WTC11 (cell line): ENCODE measurements around the gene STBD1. TPM values are rescaled to one million over a fixed set of nuclear protein-coding genes. Genes with fewer than 3 reads are reported as not detected.

Experiments used
- EMX1 ChIP-seq: fragments of 250-450 bp; sonication (Bioruptor Pico); IDR thresholded peaks from 2 replicates; pipeline ENCODE4 v1.8.0; 2021; ENCODE audit warnings: mild to moderate bottlenecking
- ETV6 ChIP-seq: sonication (generic); formaldehyde crosslinking; IDR thresholded peaks from 2 replicates; pipeline ENCODE4 v1.8.1; 2022; ENCODE audit warnings: mild to moderate bottlenecking, missing genetic modification reagents
- MLX ChIP-seq: sonication (generic); formaldehyde crosslinking; IDR thresholded peaks from 2 replicates; pipeline ENCODE4 v1.8.1; 2023; ENCODE audit warnings: mild to moderate bottlenecking, missing genetic modification reagents, moderate library complexity
- PRRX2 ChIP-seq: fragments of 250-450 bp; sonication (Bioruptor Pico); IDR thresholded peaks from 2 replicates; pipeline ENCODE4 v1.8.0; 2021; ENCODE audit warnings: mild to moderate bottlenecking
- RELA ChIP-seq: sonication (generic); formaldehyde crosslinking; IDR thresholded peaks from 2 replicates; pipeline ENCODE4 v1.8.1; 2022; ENCODE audit warnings: missing genetic modification reagents, mild to moderate bottlenecking, borderline replicate concordance
- RORB ChIP-seq: fragments of 250-450 bp; sonication (Bioruptor Pico); IDR thresholded peaks from 2 replicates; pipeline ENCODE4 v1.9.0; 2021; ENCODE audit warnings: mild to moderate bottlenecking
- TP53 ChIP-seq: sonication (generic); formaldehyde crosslinking; IDR thresholded peaks from 2 replicates; pipeline ENCODE4 v1.8.1; 2023; ENCODE audit warnings: mild to moderate bottlenecking, missing genetic modification reagents
- ZNF219 ChIP-seq: sonication (generic); formaldehyde crosslinking; IDR thresholded peaks from 2 replicates; pipeline ENCODE4 v1.8.0; 2023; ENCODE audit warnings: missing genetic modification reagents, mild to moderate bottlenecking, borderline replicate concordance
- ZNF425 ChIP-seq: fragments of 250-450 bp; sonication (Bioruptor Pico); conservative IDR thresholded peaks from 2 replicates; pipeline ENCODE4 v1.9.0; 2021; ENCODE audit warnings: mild to moderate bottlenecking
- ZNF512 ChIP-seq: sonication (generic); formaldehyde crosslinking; IDR thresholded peaks from 2 replicates; pipeline ENCODE4 v1.8.1; 2022; ENCODE audit warnings: missing genetic modification reagents, borderline replicate concordance
- total RNA-seq: library from RNA; stranded (reverse); gene quantifications from 3 replicates; pipeline ENCODE4 v1.2.3, GENCODE V29; 2021
- TF ChIP-seq, protein P1 (sequence below): fragments of 250-450 bp; sonication (Bioruptor Pico); IDR thresholded peaks from 2 replicates; pipeline ENCODE4 v1.9.0; 2021; ENCODE audit warnings: mild to moderate bottlenecking, borderline replicate concordance
- TF ChIP-seq, protein P2 (sequence below): sonication (generic); formaldehyde crosslinking; IDR thresholded peaks from 2 replicates; pipeline ENCODE4 v1.8.0; 2023; ENCODE audit warnings: missing genetic modification reagents, mild to moderate bottlenecking, borderline replicate concordance
- TF ChIP-seq, protein P3 (sequence below): sonication (generic); formaldehyde crosslinking; IDR thresholded peaks from 2 replicates; pipeline ENCODE4 v1.8.0; 2023; ENCODE audit warnings: missing genetic modification reagents

The STBD1 gene
- total RNA-seq, 1 experiment from 2014 or later, result 1.4 TPM

DNA sequence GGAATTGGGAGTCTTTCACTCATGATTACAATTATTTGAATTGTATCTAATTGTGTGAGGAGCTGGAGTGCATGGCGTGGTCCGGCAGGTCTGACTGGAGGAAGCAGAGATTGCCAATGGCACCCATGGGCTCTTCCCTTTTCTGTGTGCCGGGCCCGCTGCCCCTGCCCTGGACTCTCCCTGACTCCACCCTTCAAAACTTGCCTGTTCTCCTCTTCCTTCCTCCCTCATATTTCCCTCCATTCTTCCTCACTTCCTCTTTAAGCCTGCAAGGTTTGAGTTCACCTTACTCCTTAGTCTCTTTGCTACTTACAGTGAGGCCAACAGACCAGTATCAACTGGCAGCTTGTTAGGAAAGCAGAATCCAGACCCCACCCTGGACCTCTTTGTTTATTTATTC, 6.5 kb upstream of the STBD1 start (continued):
- TF ChIP-seq, protein P1, sequence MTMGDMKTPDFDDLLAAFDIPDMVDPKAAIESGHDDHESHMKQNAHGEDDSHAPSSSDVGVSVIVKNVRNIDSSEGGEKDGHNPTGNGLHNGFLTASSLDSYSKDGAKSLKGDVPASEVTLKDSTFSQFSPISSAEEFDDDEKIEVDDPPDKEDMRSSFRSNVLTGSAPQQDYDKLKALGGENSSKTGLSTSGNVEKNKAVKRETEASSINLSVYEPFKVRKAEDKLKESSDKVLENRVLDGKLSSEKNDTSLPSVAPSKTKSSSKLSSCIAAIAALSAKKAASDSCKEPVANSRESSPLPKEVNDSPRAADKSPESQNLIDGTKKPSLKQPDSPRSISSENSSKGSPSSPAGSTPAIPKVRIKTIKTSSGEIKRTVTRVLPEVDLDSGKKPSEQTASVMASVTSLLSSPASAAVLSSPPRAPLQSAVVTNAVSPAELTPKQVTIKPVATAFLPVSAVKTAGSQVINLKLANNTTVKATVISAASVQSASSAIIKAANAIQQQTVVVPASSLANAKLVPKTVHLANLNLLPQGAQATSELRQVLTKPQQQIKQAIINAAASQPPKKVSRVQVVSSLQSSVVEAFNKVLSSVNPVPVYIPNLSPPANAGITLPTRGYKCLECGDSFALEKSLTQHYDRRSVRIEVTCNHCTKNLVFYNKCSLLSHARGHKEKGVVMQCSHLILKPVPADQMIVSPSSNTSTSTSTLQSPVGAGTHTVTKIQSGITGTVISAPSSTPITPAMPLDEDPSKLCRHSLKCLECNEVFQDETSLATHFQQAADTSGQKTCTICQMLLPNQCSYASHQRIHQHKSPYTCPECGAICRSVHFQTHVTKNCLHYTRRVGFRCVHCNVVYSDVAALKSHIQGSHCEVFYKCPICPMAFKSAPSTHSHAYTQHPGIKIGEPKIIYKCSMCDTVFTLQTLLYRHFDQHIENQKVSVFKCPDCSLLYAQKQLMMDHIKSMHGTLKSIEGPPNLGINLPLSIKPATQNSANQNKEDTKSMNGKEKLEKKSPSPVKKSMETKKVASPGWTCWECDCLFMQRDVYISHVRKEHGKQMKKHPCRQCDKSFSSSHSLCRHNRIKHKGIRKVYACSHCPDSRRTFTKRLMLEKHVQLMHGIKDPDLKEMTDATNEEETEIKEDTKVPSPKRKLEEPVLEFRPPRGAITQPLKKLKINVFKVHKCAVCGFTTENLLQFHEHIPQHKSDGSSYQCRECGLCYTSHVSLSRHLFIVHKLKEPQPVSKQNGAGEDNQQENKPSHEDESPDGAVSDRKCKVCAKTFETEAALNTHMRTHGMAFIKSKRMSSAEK (CRISPR knock-in tag), result no peak
- TF ChIP-seq TP53 (CRISPR knock-in tag) (no peak), ZNF425 (CRISPR knock-in tag) (no peak), ZNF219 (CRISPR knock-in tag) (no peak), RORB (no peak), PRRX2 (CRISPR knock-in tag) (no peak), EMX1 (no peak), MLX (CRISPR knock-in tag) (no peak), ZNF512 (CRISPR knock-in tag) (no peak), RELA (CRISPR knock-in tag) (no peak), ETV6 (CRISPR knock-in tag) (no peak)
- TF ChIP-seq, protein P2, sequence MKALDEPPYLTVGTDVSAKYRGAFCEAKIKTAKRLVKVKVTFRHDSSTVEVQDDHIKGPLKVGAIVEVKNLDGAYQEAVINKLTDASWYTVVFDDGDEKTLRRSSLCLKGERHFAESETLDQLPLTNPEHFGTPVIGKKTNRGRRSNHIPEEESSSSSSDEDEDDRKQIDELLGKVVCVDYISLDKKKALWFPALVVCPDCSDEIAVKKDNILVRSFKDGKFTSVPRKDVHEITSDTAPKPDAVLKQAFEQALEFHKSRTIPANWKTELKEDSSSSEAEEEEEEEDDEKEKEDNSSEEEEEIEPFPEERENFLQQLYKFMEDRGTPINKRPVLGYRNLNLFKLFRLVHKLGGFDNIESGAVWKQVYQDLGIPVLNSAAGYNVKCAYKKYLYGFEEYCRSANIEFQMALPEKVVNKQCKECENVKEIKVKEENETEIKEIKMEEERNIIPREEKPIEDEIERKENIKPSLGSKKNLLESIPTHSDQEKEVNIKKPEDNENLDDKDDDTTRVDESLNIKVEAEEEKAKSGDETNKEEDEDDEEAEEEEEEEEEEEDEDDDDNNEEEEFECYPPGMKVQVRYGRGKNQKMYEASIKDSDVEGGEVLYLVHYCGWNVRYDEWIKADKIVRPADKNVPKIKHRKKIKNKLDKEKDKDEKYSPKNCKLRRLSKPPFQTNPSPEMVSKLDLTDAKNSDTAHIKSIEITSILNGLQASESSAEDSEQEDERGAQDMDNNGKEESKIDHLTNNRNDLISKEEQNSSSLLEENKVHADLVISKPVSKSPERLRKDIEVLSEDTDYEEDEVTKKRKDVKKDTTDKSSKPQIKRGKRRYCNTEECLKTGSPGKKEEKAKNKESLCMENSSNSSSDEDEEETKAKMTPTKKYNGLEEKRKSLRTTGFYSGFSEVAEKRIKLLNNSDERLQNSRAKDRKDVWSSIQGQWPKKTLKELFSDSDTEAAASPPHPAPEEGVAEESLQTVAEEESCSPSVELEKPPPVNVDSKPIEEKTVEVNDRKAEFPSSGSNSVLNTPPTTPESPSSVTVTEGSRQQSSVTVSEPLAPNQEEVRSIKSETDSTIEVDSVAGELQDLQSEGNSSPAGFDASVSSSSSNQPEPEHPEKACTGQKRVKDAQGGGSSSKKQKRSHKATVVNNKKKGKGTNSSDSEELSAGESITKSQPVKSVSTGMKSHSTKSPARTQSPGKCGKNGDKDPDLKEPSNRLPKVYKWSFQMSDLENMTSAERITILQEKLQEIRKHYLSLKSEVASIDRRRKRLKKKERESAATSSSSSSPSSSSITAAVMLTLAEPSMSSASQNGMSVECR, result no peak
- TF ChIP-seq, protein P3, sequence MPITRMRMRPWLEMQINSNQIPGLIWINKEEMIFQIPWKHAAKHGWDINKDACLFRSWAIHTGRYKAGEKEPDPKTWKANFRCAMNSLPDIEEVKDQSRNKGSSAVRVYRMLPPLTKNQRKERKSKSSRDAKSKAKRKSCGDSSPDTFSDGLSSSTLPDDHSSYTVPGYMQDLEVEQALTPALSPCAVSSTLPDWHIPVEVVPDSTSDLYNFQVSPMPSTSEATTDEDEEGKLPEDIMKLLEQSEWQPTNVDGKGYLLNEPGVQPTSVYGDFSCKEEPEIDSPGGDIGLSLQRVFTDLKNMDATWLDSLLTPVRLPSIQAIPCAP, result no peak
